Activated CD4-positive, alpha-beta T cell treated with anti-CD3 and anti-CD28 coated beads, Interleukin-2, amount 50 U/mL, for 24 hours (primary cell): Measurements from ENCODE around the gene ULK4.
"Not testable (repeated sequence)": the region's sequence is repeated elsewhere in the genome, so short reads cannot be mapped to it uniquely, and the experiment has no call there.

Experiments used
- DNase-seq, 2 donors: peaks; one replicate each; pipeline ENCODE4 v3.0.0-alpha.2; 2020; ENCODE audit warnings: low read depth in 1 of 2, low spot score in 1 of 2

ULK4 gene

GRCh38 chr3:41769106-41769505, 192.8 kb downstream of the ULK4 start:
- no peak for DNase-seq

- no peak for DNase-seq
These were observed 193.5 kb downstream of the ULK4 start for GRCh38 chr3:41768363-41768762.

- DNase-seq = not testable (repeated sequence)
These were observed 199.0 kb downstream of the ULK4 start for GRCh38 chr3:41762867-41763266.

GRCh38 chr3:41753651-41754050, 208.3 kb downstream of the ULK4 start:
- DNase-seq = no peak

GRCh38 chr3:41751597-41751996, 210.3 kb downstream of the ULK4 start:
- no peak for DNase-seq

- no peak for DNase-seq
These were observed 211.9 kb downstream of the ULK4 start for GRCh38 chr3:41749988-41750387.

GRCh38 chr3:41746215-41746614, 215.7 kb downstream of the ULK4 start:
- no peak for DNase-seq

- no peak for DNase-seq
These were observed 219.8 kb downstream of the ULK4 start for GRCh38 chr3:41742121-41742520.

- DNase-seq = no peak
These were observed 221.5 kb downstream of the ULK4 start for GRCh38 chr3:41740374-41740886.

- no peak for DNase-seq
These were observed 235.0 kb downstream of the ULK4 start for GRCh38 chr3:41726891-41727290.

- DNase-seq = no peak
These were observed 244.3 kb downstream of the ULK4 start for GRCh38 chr3:41717641-41718040.

- DNase-seq = no peak
These were observed 245.4 kb downstream of the ULK4 start for GRCh38 chr3:41716471-41716870.

GRCh38 chr3:41715376-41715775, 246.5 kb downstream of the ULK4 start:
- DNase-seq = no peak

- DNase-seq = no peak
These were observed 250.3 kb downstream of the ULK4 start for GRCh38 chr3:41711651-41712050.

- no peak for DNase-seq
These were observed 251.1 kb downstream of the ULK4 start for GRCh38 chr3:41710646-41711388.

- DNase-seq = not testable (repeated sequence)
These were observed 252.7 kb downstream of the ULK4 start for GRCh38 chr3:41709213-41709612.

GRCh38 chr3:41708176-41708575, 253.7 kb downstream of the ULK4 start:
- DNase-seq = no peak

GRCh38 chr3:41705893-41706292, 256.0 kb downstream of the ULK4 start:
- no peak for DNase-seq

GRCh38 chr3:41701191-41701698, 260.7 kb downstream of the ULK4 start:
- DNase-seq = no peak

GRCh38 chr3:41700155-41700554, 261.7 kb downstream of the ULK4 start:
- no peak for DNase-seq

GRCh38 chr3:41698898-41699297, 263.0 kb downstream of the ULK4 start:
- no peak for DNase-seq

GRCh38 chr3:41697702-41698101, 264.2 kb downstream of the ULK4 start:
- no peak for DNase-seq

- DNase-seq = not testable (repeated sequence)
These were observed 266.1 kb downstream of the ULK4 start for GRCh38 chr3:41695806-41696205.
